ENCODE data around the gene PCDH7. TPM values are rescaled to one million over a fixed set of nuclear protein-coding genes. Genes with fewer than 3 reads are reported as not detected.

Gene PCDH7, protein sequence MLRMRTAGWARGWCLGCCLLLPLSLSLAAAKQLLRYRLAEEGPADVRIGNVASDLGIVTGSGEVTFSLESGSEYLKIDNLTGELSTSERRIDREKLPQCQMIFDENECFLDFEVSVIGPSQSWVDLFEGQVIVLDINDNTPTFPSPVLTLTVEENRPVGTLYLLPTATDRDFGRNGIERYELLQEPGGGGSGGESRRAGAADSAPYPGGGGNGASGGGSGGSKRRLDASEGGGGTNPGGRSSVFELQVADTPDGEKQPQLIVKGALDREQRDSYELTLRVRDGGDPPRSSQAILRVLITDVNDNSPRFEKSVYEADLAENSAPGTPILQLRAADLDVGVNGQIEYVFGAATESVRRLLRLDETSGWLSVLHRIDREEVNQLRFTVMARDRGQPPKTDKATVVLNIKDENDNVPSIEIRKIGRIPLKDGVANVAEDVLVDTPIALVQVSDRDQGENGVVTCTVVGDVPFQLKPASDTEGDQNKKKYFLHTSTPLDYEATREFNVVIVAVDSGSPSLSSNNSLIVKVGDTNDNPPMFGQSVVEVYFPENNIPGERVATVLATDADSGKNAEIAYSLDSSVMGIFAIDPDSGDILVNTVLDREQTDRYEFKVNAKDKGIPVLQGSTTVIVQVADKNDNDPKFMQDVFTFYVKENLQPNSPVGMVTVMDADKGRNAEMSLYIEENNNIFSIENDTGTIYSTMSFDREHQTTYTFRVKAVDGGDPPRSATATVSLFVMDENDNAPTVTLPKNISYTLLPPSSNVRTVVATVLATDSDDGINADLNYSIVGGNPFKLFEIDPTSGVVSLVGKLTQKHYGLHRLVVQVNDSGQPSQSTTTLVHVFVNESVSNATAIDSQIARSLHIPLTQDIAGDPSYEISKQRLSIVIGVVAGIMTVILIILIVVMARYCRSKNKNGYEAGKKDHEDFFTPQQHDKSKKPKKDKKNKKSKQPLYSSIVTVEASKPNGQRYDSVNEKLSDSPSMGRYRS (N-terminal part only)
- 0.03 to 0.22 TPM (median 0.10 TPM) in 5 replicates for total RNA-seq (2022; extraction: Qiagen RNA extraction; ENCODE audit: low read depth)

GRCh38 chr4:30720021-30720660 is at the start of gene PCDH7:
Gene PCDH7, plus strand, starts transcription at chr4:30720369. Its CDS starts 1,054 bp downstream, at chr4:30721423.

All from A549 treated with RU486 at 1 μM for 4 hours (cell line).